Stimulated activated CD8-positive, alpha-beta memory T cell treated with anti-CD3 and anti-CD28 coated beads, Interleukin-15, amount 100 ng/mL, for 4 hours (primary cell): ENCODE measurements around the gene FOXP4.

Source experiments
- DNase-seq, 2 donors: peaks; one replicate each; pipeline ENCODE4 v3.0.0-alpha.2; 2020; ENCODE audit warnings: low read depth in 2 of 2

The FOXP4 gene

DNA sequence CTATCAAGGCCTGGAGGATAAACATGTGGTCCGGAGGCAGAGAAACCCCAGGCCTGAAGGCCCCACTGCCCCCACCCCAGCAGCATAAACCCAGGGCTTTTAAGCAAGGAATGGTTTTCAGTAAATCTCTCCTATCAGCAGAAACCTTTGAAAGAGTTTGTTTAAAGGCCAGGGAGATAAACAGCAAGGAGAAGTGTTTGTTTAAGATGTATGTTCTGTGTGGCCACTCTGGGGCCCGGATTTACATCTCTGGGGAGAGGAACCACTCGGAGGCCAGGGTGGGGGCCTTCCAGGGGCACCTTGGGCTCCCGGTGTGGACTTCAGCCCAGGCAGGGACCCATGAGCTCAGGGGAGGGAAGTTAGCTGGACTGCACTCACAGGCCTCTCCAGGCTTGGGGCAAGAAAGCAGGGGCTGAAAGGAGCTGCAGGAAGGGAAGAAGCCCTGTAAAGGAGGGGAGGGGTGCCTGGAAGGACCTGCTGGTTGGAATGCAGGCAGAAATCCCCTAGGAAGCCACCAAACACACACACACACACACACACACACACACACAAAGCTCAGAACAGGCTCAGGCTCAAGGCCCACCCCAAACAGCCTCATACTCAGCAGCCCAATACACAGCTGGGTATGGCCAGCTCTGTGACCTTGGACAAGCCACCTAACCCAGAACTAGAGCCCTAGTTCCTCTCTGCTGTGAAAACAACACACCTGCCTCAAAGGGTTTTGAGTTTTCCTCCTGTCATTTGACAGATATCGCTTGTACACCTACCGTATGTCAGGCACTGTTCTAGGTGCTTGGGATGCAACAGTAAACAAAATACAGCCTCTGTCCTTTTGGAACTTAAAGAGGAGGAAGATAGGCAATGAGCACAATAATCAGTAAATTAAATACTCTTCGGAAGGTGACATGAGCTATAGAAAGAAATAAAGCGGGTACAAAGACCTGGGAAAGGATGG, 26.2 kb upstream of the FOXP4 start:
- DNase-seq, result no peak

DNA sequence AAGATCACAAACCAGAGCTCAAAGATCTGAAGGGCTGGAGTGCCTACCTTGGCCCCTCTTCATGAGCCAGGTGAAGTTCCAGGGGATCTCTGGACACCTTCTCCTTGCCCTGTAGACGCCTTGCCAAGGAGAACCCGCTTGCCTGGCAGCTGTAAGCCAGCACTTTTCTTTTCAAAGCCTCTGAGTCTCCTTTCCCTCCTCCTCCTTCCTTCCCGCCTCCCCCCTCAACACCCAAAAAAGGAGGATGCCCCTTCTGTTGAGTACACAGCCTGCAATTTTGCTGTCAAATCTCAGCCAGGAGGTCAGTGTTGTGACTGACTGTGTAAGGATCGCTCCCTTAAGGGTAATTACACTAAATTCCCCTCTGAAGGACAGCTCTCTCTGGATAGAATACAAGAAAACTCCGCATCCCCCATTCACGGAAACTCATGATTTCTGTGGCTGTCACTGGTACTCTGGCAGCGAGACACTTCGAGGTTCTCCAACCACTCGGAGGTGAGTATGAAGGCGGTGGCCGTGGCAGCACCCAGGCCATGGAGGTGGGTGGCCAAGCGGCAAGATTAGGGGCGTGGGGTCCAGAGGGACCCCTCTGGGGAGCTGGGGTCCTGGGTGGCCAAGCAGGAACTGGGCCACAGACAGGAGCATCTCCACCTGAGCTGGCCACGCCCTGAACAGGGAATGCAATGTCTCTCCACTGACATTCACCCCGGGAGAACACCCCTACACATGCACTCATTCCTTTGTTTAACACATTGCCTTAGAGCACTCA, 23.2 kb upstream of the FOXP4 start:
- no peak for DNase-seq

DNA sequence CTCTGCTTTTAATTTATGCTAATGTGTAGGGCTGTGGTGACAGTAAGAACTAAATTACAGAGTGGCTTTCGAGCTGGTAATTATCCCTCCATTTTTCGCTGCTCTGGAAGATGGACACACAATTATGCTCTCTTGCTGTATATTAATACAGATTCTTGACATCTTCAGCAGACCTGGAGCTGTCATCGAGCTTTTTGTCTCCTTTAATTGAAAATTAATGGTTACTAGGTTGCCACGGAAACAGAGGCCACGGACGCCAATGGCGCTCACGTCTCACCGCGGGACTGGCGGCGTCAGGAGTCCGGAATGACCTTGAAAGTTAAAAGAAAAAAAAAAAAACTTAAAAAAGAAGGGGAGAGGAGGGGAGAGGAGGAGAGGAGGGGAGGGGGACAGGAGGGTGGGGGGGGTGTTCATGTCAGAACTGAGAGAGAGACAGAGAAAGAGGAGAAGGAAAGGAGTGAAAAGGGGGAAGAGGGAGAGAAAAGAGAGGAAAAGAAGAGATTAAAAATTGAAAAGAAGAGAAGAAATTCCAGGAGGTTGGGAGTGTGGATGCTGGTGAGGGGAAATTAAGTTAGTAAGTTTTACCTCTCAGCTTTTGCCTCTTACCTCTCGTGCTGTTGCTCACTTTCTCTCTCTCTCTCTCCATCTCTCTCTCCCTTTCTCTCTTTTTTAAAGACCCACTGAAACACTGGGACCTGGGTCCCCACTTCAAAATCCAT, 22.1 kb upstream of the FOXP4 start:
- DNase-seq, result no peak

DNA sequence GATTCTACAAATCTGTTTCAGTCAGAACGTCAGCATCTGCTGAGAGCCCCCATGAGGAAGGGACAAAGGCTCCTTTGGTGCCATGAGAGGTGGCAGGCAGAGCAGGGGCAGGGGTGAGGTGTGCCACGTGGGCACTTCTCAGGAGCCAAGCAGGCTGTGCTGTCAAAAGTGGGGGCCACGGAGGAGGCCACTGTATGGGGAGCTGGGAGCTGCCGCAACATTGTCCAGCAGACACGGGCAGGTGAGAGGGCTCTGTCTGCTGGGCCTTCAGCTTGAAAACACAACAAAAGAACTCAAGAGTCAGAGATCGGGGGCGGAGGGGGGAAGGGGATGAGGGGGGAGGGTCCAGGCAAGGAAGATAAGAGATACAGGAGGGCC, 21.6 kb upstream of the FOXP4 start:
- no peak for DNase-seq

DNA sequence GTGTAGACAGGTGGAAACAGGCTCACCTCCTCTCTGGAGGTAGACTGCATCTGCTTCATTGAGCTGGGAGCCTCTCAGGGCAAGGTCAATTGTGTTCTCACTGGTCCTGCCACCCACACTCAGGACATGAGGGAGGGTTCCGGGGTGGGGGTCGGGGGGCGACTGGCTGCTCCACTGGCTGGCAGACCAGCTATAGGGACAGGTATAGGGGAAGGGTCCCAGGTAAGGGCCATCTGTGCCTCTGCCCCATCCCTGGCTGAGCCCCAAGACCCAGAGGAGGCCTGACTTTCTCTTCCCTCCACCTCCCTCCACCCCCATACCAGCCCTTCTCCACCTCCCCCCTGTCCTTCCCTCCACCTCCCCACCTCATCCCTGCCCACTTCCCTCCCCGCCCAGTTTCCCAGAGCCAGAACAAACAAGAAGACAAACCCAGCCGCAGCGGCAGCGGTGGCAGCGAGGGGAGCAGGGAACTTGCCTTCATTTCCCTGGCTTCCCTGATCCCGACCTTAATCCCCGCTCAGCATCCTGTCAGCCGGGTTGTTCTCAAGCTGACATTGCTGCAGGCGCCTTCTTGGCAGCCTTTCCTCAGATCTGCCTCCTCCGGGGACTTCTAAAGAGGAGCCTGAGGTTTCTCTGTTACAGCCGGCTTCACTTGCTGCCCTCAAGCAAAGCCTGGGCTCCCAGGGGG, 18.3 kb upstream of the FOXP4 start:
- no peak for DNase-seq

DNA sequence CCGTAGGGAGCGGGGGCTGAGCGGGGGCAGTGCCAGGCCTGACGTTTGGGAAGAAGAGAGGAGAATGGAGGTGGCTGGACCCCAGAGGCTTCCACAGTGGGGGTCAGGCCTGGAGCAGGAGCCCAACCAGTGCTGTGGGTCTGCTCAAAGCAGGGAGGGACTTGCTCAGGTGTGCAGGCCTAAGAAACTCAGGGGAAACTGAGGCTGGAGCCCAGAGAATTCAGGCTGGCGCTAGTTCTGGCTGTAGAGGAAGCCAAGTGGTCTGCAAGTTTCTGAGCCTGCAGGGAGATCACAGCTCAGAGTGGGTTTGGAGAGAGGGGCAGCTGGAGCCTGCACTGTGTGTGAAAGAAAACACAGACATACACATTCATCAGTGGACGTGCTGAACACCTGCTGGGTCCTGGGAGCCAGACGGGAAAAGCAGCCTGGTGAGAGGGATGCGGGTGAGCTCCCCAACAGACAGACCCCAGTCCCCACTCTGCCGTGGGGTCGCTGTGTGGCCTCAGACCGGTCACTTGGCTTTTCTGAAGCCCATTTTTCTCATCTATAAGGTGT, 17.7 kb upstream of the FOXP4 start:
- no peak for DNase-seq

DNA sequence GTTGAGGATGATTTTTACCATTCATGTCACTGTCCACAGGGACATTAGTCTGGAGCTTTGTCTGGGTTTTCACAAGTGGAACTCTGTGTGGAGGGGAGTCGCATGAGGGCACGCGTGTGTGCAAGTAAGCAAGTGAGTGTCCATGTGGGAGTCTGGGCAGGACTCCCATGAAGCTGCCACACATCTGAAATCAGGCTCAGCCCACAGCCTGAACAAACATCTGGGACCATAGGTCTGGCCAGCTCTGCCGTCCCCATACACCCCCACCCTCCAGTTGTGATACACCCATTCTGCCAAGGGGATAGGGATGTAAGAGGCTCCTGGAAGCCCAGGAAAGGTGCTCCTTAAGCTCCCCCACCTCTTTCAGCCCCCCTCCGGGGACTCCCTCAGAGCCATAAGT, 17.1 kb upstream of the FOXP4 start:
- DNase-seq, result no peak

DNA sequence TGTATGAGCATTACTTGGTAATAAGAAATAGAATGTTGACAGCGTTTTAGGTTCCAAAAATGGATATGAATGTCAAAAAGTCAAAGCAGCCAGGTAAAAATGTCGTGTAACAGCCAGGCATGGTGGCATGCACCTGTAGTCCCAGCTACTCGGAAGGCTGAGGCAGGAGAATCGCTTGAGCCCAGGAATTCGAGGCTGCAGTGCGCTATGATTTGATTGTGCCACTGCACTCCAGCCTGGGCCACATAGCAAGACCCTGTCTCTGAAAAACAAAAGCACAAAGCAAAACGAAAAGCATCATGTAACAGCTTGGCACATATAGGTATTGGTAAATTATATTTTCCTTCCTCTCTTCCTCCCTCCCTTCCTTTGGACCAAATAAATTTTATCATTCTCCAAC, 16.2 kb upstream of the FOXP4 start:
- no peak for DNase-seq

DNA sequence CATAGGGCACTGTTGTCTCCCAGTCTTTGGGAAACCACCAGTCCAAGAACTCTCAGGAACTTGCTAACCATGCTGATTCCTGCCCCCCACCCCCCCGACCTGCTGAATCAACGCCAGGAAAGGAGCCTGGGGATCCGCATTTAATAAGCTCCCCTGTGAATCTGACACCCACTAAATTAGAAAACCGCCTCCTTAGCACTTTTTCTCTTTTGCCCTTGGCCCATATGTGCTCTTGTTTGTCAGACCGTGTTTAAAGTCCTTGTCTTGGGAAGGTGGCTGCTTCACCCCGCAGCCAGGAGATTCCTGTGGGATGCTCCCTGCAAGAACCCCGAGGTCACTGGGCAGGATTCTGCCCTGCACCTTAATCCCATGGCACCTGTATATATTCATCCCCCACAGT, 15.7 kb upstream of the FOXP4 start:
- no peak for DNase-seq

DNA sequence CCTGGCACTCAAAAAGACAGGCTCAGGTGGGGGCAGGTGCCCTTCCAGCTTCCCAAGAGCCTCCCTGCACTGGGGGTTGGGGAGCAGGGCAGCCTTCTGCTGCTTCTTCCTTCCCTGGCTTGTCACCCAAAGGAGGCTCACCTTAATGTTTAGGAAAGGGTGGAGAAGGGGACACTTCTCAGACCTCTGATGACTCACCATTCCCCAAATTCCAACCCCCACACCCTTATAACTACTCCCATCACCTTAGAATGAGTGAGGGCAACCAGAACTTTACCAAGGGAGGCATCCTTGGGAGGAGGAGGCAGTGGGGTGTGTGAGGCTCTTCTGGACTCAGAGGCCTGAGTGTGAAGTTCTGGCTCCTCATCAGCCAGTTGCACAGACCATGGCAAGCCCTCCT, 15.2 kb upstream of the FOXP4 start:
- no peak for DNase-seq

DNA sequence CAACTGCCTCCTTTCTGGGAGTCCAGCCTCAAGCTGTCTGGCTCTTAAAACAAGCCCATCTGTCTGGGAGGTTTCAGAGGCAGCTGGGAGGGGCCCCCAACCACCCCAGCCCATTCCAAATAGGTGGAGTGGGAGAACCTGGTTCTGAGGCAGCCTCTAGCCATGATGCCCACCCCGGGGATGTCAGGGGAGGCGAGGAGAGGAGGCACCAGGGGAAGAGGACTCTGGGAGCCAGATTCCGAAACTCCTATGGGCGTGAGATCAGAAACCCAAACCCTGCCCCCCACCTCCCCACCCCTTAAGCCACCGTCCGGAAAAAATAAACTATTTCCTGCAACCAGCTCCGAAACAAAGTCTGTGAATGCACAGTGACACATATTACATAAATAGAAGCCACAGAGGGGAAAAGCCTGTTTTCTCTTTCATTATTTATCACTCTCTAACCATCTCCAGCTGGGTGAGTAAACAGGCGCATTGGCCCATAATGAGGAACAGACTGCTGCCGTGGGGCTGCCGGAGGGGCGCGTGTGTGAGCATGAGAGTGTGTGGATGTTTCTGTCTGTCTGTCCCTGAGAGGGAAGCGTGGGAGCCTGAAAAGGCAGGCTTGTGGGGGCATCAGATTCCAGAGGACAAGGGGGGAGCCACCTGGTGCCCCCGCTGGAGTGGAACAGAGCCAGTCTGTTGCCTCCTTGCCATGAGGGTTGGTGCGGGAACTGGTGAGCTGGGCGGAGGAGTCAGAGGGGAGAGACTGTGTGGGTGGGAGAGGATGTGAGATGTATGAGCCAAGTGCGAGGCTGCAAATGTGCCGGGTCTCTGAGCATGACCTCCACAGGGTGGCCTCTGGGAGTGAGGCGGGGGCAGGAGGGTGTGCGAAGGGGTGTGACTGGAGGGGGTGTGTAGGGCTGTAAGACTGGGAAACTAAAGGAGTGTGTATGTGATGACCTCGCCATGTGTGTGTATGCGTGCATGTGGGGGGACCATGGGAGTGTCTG, 14.3 kb upstream of the FOXP4 start:
- DNase-seq, result peak; percentile 63 to 69

DNA sequence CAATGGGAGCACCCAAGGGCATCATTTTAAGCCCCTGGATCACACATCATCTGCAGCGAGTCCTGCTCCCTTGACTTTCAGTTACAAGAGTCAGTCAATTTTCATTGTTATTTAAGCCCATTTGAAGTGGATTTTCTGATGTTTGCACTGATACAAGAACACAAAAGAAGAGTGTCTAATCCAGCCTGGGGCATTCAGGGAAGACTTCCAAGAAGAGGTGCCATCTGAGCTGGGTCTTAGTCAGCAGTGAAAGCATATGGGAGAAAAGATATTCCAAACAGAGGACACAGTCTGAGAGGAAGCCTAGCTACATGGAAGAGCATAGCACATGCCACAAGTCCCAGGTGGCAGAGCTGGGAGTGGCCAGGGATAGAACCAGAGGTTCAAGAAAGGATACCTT, 10.4 kb upstream of the FOXP4 start:
- no peak for DNase-seq

DNA sequence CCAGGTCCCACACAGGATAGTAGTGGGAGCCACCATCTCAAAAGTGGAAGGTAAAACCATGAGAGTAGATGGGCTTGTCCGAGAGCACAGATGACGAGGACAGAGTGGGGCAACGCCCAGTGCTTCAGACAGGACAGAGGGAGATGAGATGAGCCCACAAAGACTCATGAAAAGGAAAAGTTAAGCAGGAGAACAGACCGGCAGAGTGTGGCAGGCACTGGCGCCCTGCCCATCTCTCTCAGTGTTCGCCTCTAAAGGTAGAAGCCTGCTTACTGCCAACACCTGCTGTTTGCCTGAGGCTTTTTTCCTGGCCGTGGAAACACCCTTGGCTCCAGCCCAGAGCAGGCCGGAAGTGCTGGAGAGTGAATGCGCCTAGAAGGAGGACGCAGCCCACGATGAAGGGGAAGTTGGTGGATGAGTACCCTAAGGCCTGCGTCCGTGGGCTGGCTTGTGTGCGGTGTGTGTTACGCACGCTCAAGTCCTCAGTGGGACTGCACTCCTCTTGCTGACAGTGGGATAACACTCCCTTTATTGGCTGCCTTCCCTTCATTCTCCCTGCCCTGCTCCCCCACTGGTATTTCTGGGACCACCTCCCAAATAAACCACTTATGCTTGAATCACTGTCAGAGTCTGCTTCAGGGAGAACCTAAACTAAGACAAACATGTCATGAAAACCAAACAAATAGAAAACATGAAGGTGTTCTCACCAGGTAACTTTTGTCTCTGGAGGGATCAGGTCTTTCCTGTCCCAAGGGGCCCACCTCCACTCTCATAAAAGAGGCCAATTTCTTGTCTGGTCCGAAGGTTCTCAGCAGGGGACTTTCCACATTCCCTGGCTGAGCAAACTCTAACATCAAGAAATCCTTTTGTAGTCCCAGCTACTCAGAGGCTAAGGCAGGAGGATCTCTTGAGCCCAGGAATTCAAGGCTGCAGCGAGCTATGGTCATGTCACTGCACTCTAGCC, 9.1 kb upstream of the FOXP4 start:
- DNase-seq, result no peak

DNA sequence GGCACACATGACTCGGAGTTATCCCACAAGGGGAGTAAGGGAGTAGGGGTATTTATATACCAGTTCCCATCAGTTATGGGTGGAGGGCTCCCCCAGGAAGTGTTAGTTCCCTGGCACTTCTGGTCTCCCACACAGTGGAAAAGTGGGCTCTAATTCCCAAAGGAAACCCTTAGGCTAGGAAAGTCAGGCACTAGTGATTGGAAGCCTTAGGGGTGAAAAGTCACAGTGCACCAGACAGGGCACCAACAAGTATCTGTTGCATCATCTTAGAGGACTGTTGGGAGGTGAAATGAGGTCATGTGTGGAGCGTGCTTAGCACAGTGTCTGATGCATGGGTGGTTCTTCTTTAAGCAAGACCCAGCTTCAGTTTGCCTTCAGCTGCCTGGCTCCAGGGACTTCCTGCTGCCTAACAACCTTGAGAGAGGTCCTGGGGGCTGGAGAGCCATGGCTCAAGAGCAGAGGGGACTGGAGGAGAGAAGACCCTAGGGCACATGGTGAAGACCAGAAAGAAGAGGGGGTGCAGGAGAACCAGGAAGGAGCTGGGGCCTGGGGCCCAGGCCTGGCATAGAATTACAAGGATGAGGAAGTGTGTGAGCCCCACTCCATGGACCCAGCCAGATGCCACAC, 7.5 kb upstream of the FOXP4 start:
- no peak for DNase-seq

DNA sequence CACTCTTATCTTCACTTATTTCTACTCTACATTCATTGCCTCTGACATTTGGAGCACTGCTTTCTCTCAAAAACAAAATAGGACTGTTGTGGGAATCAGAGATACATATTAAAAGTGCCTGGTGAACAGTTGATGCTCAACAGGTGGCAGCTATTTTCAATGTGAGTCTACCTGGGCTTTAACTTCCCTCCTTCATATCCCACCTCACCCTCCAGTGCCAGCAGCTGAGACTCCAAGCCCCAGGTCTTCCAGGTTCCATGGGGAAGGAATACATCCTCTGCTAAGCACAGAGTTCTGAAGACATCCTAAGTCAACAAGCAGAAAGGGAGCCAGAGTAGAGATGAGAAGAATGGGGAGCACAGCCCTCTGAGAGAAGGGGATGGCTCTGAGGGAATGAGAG, 7.0 kb upstream of the FOXP4 start:
- DNase-seq, result no peak

DNA sequence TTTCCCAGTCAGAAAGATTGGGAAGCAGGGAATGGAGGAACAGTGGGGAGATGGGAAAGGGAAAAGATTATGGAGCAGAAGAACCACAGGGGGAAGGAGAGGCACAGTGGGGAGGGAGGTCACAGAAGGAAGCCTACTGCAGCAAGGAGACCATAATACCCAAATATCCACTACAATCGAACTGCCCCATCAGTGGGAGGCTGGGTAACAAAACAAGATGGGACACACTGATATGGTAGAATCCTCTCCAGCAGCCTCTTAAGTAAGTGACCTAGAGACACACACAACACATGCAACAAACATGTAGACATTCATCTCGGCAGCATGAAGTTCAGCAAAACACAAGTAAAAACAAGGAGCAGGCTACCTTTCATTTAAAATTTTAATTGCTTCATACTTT, 4.8 kb upstream of the FOXP4 start:
- no peak for DNase-seq

DNA sequence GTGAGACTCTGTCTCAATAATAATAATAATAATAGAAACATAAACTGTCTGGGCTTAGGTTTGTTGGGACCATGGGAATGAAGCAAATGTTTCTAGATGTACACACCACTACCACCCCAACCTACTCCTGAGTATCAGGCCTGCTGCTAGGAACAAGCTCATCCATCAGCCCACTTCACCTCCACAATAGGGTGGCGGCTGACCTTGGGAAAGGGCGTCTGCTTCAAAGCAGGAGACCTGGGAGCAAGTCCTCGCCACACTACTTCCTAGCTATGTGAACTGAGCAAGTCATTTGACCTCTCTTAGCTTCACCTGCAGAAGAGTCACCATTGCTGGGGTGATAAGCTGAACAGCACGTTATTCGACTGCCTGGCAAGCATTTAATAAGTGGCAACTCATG, 3.1 kb upstream of the FOXP4 start:
- no peak for DNase-seq

DNA sequence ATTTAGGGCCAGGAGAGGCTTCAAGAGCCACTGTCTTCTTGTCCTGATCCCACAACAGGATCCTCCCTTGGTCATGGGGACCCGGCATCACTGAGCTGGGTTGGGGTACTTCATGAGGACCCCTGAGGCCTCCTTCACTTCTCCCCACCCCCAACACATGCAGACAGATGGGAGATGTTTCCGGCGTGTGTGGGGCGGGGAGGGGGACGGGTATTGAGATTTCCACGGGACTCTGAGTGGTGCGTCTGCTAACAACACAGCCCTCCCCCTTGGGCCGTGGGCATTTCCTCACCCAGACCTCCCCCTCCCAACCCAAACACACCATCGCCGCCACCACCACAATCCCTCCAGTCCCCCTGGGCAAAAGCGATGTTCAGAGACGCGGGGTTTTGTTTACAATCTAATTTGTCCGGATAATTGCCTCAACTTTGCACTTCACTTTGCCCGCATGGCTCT, 906 bp upstream of the FOXP4 start:
- DNase-seq, result no peak

DNA sequence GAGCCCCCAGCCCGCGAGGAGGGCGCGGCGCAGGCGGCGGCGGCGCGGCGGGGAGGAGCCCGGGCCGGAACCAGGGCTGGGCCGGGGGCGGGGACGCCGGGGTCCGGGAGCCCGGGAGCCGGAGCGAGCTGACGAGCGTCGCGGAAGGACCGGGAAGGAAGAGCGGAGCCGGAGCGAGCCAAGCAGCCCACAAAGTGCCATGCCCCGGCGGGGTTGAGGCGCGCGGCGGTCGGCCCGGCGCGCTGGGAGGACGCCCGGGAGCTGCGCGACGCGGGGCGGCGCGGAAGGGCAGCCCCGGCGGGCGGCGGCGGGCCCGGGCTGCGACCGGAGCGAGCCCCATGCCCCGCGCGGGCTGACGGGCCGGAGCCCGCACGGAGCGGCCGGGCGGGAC, 289 bp downstream of the FOXP4 start:
- no peak for DNase-seq
